GM21367 (cell line): ENCODE measurements around the gene MEAK7.

Experiments
- ATAC-seq: cut with Tn5 transposase; IDR thresholded peaks from one replicate; pipeline ENCODE4 v1.9.1; 2021; ENCODE audit not compliant: unreplicated experiment

Gene MEAK7

GRCh38 chr16:84489131-84489530, 15.3 kb downstream of the MEAK7 start:
- ATAC-seq: no peak

GRCh38 chr16:84487358-84487757, 17.1 kb downstream of the MEAK7 start:
- no peak for ATAC-seq

- ATAC-seq: no peak
These were observed 17.8 kb downstream of the MEAK7 start for GRCh38 chr16:84486551-84487235.

- no peak for ATAC-seq
These were observed 18.3 kb downstream of the MEAK7 start for GRCh38 chr16:84486126-84486525.

GRCh38 chr16:84485255-84486010, 19.0 kb downstream of the MEAK7 start:
- ATAC-seq: no peak

DNA sequence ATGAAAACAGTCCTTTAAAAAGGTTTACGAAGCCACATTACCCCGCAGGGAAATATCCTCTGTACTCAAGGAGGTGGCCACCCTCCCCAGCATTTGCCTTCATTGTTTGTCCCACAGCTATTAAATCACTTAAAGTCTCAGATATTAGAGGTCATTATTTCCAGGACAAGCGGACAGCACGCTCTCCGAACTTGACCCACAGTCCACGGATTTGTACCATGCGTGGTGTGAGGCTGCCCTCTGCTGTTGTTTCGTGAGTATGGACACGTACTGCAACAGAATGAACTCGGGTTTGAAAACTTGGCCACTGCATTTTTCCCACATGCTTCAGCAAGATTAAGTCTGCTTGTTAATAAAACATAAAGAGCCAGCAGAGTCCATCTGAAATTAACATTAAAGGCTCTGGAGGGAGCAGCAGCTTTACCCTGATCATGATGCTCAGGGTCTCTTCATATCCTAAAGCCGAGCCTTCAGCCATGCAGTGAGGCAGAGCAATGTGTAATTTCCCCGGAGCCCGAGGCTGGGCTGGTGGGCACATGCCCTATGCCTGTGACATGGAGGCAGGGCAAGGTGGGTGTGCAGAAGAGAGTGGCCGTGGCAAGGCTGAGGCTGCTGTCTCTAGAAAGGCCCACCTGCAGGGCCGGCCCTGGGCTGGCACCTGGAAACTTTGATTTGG, 19.7 kb downstream of the MEAK7 start:
- no peak for ATAC-seq

DNA sequence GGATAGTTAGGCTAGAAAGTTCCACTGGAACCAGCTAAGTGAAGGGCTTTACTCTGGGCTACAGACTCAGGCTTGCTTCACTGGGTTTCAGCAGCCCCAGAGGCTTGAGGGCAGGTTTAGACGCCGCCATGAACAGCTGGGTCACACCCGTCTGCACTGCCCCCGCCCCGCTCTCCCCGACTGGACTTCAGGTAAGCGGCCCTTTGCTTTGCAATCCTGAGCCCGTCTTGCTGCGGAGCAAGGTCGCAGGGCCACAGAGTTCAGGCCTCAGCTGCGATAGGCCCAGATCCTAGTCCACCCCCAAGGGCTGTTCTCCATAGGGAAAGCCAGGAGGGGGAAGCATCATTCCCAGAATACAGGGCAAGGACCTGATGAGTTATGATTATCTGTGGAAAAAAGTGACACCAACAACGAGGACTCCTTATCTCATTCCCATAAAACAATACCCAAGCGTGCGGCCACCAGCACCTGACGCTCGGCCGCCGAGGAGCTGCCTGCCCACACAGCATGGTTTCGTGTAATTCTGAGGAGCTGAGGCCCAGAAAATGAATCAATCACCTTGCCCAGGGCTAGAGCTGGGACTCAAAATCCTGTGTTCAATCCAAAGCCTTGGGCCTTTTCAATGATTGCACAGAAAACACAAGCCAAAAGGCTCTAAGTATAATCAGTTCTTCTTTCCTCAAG, 20.4 kb downstream of the MEAK7 start:
- no peak for ATAC-seq

GRCh38 chr16:84482951-84483881, 21.2 kb downstream of the MEAK7 start:
- no peak for ATAC-seq

DNA sequence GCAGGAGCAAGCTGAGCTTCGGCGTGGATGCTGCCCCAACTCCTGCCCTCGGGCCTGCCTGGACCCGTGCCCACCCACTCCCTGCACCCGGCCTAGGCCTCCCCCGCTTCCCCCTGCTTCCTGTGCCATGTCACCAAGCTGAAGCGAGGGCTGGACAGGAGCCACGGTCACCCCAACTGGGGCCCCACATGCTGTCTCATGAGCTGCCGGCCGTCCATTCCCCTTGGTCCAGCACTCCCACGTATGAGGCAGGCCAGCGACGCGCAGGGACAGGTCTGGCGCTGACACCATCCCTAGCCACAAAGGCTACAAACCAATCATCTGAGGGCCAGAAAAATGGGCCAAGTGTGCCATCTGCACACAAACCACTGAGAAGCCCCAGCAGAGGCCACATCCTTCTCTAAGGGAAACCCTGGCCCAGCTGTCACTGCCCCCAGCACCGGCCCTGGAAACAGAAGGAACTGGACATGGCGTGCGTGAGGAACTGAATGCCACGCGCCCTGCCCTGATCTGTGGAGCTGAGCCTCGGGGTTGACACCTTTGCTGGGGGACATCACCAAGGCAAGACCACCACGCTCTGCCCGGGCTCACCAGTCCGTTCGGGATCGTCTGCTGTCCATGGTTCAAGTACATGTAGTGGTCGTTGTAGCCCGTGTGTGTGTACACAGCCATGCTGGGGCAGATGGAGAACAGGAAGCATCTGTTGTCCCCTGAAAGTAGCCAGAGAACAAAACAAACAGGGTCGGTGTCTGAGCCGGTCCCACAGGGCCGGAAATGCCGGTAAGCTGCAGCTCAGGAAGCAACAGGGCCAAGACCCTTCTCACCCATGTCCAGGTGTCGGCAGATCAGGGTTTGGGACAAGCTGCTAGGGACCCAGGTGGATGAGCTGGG, 22.2 kb downstream of the MEAK7 start:
- no peak for ATAC-seq

GRCh38 chr16:84481051-84481735, 23.3 kb downstream of the MEAK7 start:
- ATAC-seq: no peak

DNA sequence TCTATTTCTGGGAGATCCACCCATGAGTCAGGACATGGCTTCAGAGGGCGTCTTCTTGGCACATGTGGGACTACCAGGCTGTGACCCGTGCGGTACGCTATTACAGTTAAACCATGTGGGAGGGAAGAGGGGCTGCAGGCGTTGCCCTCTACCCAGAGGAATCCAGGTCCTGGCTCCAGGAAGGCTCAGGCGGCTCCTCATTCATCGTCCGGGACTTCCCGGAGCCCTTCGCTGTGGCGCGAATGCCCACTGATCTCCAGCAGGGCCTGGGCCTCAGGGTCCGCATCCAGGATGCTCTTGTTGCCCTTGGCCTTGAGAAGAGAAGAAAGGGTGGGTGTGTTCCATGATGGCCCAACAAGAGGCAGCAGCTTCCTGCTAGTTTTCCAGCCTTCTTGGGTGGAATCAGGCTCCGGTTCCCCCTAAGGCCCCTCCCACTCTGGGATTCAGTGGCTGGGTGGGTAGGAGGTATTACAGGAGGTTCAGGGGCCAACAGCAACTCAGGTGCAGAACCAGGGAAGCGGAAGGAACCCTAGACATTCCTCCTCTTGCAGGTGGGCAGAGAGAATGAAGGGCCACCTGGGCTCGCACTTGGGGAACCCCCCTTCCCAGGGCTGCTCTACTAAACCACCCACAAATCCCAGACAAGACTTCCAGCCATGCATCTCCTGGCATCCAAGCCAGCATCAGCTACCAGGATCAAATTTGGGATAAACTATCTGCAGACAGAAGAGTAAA, 24.6 kb downstream of the MEAK7 start:
- ATAC-seq: no peak

DNA sequence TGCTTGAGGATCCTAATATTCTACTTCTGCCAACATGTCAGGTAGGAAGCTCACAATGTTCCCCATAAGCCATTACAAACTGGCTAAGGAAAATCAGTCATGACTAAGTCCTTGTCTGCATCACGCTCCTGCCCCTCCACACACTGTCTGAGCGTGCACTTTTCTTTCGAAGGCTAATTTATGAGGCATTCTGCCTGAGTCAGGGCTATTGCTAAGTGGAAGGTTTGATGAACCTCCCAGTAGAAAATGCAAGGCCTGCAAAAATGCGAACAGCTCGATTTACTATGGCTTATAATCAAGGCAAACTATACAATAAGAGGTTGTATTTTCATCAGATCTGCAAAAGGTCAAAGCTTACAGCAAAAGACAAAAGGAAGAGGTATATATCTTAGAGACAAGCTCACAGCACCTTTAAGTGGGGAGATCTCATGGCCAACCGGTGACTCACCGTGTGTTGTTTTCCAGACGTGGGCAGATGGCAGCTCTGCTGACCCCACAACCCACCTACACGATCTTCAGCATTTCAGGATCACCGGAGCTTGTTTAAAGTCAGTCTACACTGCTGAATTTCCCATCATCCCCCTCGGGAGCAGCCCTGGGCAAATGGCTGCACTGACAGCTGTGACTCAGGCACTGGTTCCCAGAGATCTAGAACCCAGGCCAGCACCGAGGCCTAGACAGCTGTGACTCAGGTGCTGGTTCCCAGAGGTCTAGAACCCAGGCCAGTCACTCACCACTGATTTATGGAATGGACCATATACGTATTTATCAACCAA, 26.1 kb downstream of the MEAK7 start:
- no peak for ATAC-seq

- ATAC-seq: no peak
These were observed 26.8 kb downstream of the MEAK7 start for GRCh38 chr16:84477661-84478060.

GRCh38 chr16:84476401-84476800, 28.1 kb downstream of the MEAK7 start:
- no peak for ATAC-seq

DNA sequence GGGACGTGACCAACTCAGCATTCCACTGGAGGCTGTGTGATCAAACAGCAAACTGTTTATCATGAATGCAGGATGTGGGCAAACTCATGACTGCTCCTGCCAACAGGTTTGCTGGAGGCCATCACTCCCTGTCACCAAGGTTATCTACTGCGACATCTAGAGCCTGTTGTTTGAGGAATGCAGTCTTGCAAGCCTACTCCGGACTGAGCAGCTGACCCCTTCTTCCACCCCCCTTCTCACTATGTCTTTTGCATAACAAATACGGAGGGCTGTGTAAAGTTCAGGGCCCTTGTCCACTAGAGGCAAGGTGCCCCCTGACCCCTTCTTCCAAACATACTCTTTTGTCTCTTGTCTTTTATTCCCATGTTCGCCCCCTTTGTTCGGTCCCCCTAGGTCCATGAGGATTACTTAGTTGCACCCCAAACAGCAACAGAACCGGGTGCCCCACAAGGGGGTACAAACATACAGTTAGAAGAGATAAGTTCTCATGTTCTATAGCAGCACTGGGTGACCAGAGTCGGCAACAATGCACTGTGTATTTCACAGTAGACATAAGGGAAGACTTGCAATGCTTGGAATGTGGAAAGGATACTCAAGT, 28.7 kb downstream of the MEAK7 start:
- no peak for ATAC-seq

DNA sequence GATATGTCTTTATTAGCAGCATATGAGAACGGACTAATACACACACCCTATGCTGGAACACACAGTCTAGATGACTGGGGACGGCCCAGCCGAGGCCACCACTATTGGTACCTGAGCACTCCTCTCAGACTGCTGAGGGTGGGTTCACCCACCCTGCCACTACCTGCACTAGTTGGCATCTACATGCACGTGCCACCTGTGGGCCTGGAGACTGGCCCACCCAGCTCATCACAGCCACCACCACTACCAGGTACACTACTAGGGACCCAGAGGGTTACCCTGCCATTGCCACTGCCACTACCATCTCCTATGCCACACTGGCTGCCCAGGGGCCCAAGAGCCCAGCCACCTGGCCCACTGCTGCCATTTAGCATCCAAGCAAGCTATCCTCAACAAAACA, 32.5 kb downstream of the MEAK7 start:
- no peak for ATAC-seq

DNA sequence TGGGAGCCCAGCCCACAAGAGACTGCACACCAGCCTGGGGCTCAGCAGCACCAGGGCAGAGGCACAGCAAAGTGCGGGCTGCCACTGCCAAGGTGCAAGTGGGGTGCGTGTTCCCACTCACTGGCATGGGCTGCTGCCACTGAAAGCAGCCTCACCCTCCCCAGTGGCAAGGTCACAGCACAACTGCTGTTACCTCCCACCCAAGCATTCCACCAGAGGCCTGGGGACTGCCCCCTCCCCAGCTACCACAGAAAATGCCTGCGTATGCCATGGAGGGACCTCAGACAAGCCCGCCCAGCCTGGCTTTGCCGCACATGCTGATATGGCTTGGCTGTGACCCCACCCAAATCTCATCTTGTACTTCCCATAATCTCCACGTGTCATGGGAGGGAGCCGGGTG, 33.1 kb downstream of the MEAK7 start:
- ATAC-seq: no peak
